Memory B cell (primary cell): ENCODE measurements around the gene BBS9.

Experiments used
- ATAC-seq: fragments of 150-1000 bp; cut with Tn5 transposase; 2 replicates; pipeline ENCODE4 v1.10.0; 2021; ENCODE audit warnings: low read depth, mild to moderate bottlenecking, moderate library complexity
- DNase-seq, 2 donors: peaks; one replicate each; pipeline ENCODE4 v3.0.0; 2022; ENCODE audit warnings: low spot score in 2 of 2
- H3K27ac Mint-ChIP-seq: one replicate; pipeline ENCODE4 v1.8.0; 2022; ENCODE audit warnings: mild to moderate bottlenecking, moderate library complexity, mixed read lengths
- H3K27me3 Mint-ChIP-seq: one replicate; pipeline ENCODE4 v1.8.0; 2022; ENCODE audit warnings: mixed read lengths
- H3K36me3 Mint-ChIP-seq: one replicate; pipeline ENCODE4 v1.8.0; 2022; ENCODE audit warnings: mild to moderate bottlenecking, mixed read lengths
- H3K4me1 Mint-ChIP-seq: one replicate; pipeline ENCODE4 v1.8.0; 2022; ENCODE audit warnings: mixed read lengths
- H3K4me3 Mint-ChIP-seq: one replicate; pipeline ENCODE4 v1.8.0; 2022; ENCODE audit warnings: mild to moderate bottlenecking, moderate library complexity, mixed read lengths
- H3K9me3 Mint-ChIP-seq: one replicate; pipeline ENCODE4 v1.8.0; 2022; ENCODE audit warnings: mixed read lengths

Gene BBS9

GRCh38 chr7:33143996-33144718, 14.8 kb downstream of the BBS9 start:
- Mint-ChIP-seq H3K4me1 (peaks cover 4% of the 10 kb centered on the region), H3K9me3 (peaks cover 3% of the 10 kb centered on the region), H3K4me3 (no peak overlapping the region), H3K27me3 (no peaks in the 10 kb centered on the region), H3K27ac (no peak overlapping the region), H3K36me3 (peaks cover 13% of the 10 kb centered on the region)
- ATAC-seq (no peak), DNase-seq (no peak)

- Mint-ChIP-seq H3K4me3 (no peak overlapping the region), H3K4me1 (peaks cover 4% of the 10 kb centered on the region), H3K27me3 (no peaks in the 10 kb centered on the region), H3K9me3 (peaks cover 3% of the 10 kb centered on the region), H3K27ac (no peak overlapping the region), H3K36me3 (peaks cover 13% of the 10 kb centered on the region)
- ATAC-seq = no peak
- DNase-seq = no peak
These were observed 15.8 kb downstream of the BBS9 start for GRCh38 chr7:33145156-33145555.

DNA sequence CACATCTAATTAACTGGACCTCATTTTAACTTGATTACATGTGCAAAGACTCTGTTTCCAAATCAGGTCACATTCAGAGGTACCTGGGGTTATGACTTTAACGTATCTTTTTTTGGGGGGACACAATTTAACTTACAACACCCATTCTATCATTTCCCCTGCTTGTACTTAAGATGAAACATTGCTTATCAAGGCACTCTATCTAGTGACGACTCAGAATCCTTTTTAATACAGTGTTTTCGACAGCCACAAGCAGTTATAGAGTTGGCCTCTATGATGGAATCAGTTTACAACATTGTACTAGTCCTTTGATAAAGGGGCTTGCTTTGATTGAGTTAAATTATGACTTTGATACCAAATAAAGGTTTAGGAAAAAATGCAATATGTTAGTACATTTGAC, 22.7 kb downstream of the BBS9 start:
- Mint-ChIP-seq H3K9me3 (no peaks in the 10 kb centered on the region), H3K36me3 (peaks cover 13% of the 10 kb centered on the region), H3K27ac (no peak overlapping the region), H3K27me3 (no peaks in the 10 kb centered on the region), H3K4me1 (no peaks in the 10 kb centered on the region), H3K4me3 (no peak overlapping the region)
- DNase-seq (no peak), ATAC-seq (no peak)

- H3K27me3 Mint-ChIP-seq = no peaks in the 10 kb centered on the region
- H3K36me3 Mint-ChIP-seq = peaks cover 15% of the 10 kb centered on the region
- no peak for ATAC-seq
- DNase-seq = no peak
- no peaks in the 10 kb centered on the region for H3K9me3 Mint-ChIP-seq
- H3K27ac Mint-ChIP-seq = no peak overlapping the region
- no peak overlapping the region for H3K4me3 Mint-ChIP-seq
- H3K4me1 Mint-ChIP-seq = no peaks in the 10 kb centered on the region
These were observed 26.4 kb downstream of the BBS9 start for GRCh38 chr7:33155811-33156210.

- H3K27ac Mint-ChIP-seq = no peak overlapping the region
- ATAC-seq = no peak
- H3K4me3 Mint-ChIP-seq = no peak overlapping the region
- H3K27me3 Mint-ChIP-seq = no peaks in the 10 kb centered on the region
- no peaks in the 10 kb centered on the region for H3K4me1 Mint-ChIP-seq
- peaks cover 18% of the 10 kb centered on the region for H3K36me3 Mint-ChIP-seq
- H3K9me3 Mint-ChIP-seq = no peaks in the 10 kb centered on the region
- DNase-seq = no peak
These were observed 27.1 kb downstream of the BBS9 start for GRCh38 chr7:33156441-33156840.

DNA sequence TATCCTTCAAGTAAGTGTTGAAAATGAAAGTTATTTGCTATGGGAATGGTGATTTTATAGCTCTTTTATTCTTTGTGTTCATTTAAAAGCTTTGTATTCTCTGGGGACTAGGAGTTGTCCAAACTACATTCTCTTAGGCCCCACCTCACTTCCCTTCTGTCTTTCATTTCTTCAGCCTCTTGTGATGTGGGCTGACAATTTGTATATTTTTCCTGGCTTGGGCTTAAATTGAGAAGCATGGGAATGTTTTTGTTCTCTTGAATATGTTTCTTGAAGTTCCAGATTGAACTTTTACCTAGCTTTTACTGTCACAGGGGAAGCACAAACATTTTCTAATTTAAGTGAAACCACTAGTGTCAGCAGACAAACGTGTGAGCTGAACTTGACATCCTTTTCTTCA, 27.9 kb downstream of the BBS9 start:
- Mint-ChIP-seq H3K36me3 (peaks cover 23% of the 10 kb centered on the region), H3K27ac (no peak overlapping the region)
- ATAC-seq = no peak

GRCh38 chr7:33157781-33158180, 28.4 kb downstream of the BBS9 start:
- Mint-ChIP-seq H3K4me1 (no peaks in the 10 kb centered on the region), H3K4me3 (no peak overlapping the region), H3K36me3 (peaks cover 28% of the 10 kb centered on the region), H3K9me3 (no peaks in the 10 kb centered on the region), H3K27me3 (no peaks in the 10 kb centered on the region), H3K27ac (no peak overlapping the region)
- DNase-seq (no peak), ATAC-seq (no peak)

More for the DNA sequence above, 27.9 kb downstream of the BBS9 start:
- no peak overlapping the region for H3K4me3 Mint-ChIP-seq
- no peaks in the 10 kb centered on the region for H3K4me1 Mint-ChIP-seq
- no peaks in the 10 kb centered on the region for H3K9me3 Mint-ChIP-seq
- no peaks in the 10 kb centered on the region for H3K27me3 Mint-ChIP-seq
- no peak for DNase-seq

DNA sequence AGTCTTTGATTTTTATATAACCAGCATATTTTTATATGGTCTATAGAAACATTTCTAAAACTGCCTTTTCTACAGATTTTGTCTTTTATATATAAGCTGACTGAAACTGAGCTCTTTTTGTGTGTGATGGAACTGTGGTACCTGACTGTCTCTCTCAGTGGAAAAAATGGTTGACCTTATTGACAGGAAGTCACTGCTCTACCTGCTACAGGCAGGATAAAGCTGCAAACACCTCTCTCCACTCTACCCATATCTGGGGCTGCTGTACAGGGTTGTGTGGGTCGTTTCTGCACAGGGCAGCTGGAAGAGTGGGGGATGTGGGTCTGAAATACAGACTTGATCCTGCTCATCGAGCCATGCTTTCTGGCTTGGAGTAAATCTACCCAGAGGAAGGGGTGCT, 48.5 kb downstream of the BBS9 start:
- DNase-seq (no peak), ATAC-seq (no peak)

GRCh38 chr7:33179519-33179918, 50.2 kb downstream of the BBS9 start:
- Mint-ChIP-seq H3K27me3 (no peaks in the 10 kb centered on the region), H3K4me1 (no peaks in the 10 kb centered on the region), H3K4me3 (no peak overlapping the region), H3K27ac (no peak overlapping the region), H3K36me3 (peaks cover 13% of the 10 kb centered on the region), H3K9me3 (peaks cover 2% of the 10 kb centered on the region)
- ATAC-seq (no peak), DNase-seq (no peak)

More for the DNA sequence above, 48.5 kb downstream of the BBS9 start:
- no peaks in the 10 kb centered on the region for H3K27me3 Mint-ChIP-seq
- H3K9me3 Mint-ChIP-seq = peaks cover 2% of the 10 kb centered on the region
- H3K4me1 Mint-ChIP-seq = no peaks in the 10 kb centered on the region
- peaks cover 15% of the 10 kb centered on the region for H3K36me3 Mint-ChIP-seq
- no peak overlapping the region for H3K27ac Mint-ChIP-seq
- H3K4me3 Mint-ChIP-seq = no peak overlapping the region

- no peaks in the 10 kb centered on the region for H3K27me3 Mint-ChIP-seq
- ATAC-seq = no peak
- no peak overlapping the region for H3K4me3 Mint-ChIP-seq
- H3K36me3 Mint-ChIP-seq = peaks cover 14% of the 10 kb centered on the region
- H3K4me1 Mint-ChIP-seq = no peaks in the 10 kb centered on the region
- no peak for DNase-seq
- no peak overlapping the region for H3K27ac Mint-ChIP-seq
- peaks cover 2% of the 10 kb centered on the region for H3K9me3 Mint-ChIP-seq
These were observed 54.1 kb downstream of the BBS9 start for GRCh38 chr7:33183504-33183903.

DNA sequence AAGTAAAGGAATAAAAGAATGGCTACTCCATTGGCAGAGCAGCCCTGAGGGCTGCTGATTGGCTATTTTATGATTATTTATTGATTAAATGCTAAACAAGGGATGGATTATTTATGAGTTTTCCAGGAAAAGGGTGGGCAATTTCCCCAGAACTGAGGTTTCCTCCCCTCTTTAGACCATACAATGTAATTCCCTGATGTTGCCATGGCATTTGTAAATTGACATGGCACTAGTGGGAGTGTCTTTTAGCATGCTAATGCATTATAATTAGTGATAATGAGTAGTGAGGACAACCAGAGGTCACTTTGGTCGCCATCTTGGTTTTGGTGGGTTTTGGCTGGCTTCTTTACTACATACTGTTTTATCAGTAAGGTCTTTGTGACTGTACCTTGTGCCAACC, 55.5 kb downstream of the BBS9 start:
- Mint-ChIP-seq H3K9me3 (peaks cover 2% of the 10 kb centered on the region), H3K4me1 (no peaks in the 10 kb centered on the region), H3K4me3 (no peak overlapping the region), H3K36me3 (peaks cover 9% of the 10 kb centered on the region), H3K27me3 (no peaks in the 10 kb centered on the region), H3K27ac (no peak overlapping the region)
- no peak for DNase-seq
- ATAC-seq = no peak

- ATAC-seq = peak; percentile 41
- DNase-seq = peak in 1 of 2 donors; percentile 19
- peaks cover 6% of the 10 kb centered on the region for H3K36me3 Mint-ChIP-seq
These were observed 56.4 kb downstream of the BBS9 start for GRCh38 chr7:33185786-33186185.

DNA sequence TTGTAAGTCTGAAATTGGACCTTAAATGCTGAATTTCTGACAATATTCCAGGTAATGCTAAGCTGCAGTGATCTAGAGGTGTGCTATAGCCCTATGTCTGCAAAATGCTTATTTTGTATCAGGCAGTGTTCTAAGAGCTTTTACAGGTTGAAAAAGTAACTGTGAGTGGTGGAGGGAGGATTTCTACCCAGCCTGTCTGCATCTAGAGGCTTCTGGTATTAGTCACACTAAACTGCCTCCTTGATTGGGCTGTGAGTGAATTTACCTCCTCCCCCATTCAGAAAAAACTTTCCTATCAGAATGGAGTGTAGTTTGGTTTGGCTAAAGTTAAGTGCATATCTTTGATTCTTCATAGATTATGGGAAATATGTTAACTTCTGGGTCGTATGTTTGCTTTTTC, 56.8 kb downstream of the BBS9 start:
- Mint-ChIP-seq H3K27me3 (no peaks in the 10 kb centered on the region), H3K9me3 (no peaks in the 10 kb centered on the region), H3K27ac (no peak overlapping the region), H3K4me1 (peaks cover 10% of the 10 kb centered on the region), H3K4me3 (no peak overlapping the region), H3K36me3 (peaks cover 6% of the 10 kb centered on the region)
- no peak for DNase-seq
- no peak for ATAC-seq

More at GRCh38 chr7:33185786-33186185, 56.4 kb downstream of the BBS9 start:
- Mint-ChIP-seq H3K4me1 (peaks cover 6% of the 10 kb centered on the region), H3K9me3 (no peaks in the 10 kb centered on the region), H3K27ac (no peak overlapping the region), H3K4me3 (no peak overlapping the region), H3K27me3 (no peaks in the 10 kb centered on the region)

GRCh38 chr7:33190688-33191304, 61.4 kb downstream of the BBS9 start:
- Mint-ChIP-seq H3K27ac (peak overlapping the region; percentile 49), H3K27me3 (no peaks in the 10 kb centered on the region), H3K9me3 (no peaks in the 10 kb centered on the region), H3K4me3 (peak overlapping the region; percentile 56), H3K36me3 (peaks cover 15% of the 10 kb centered on the region), H3K4me1 (peaks cover 32% of the 10 kb centered on the region)
- ATAC-seq = no peak
- DNase-seq = no peak

- H3K4me3 Mint-ChIP-seq = peak overlapping the region; percentile 56
- H3K4me1 Mint-ChIP-seq = peaks cover 32% of the 10 kb centered on the region
- no peaks in the 10 kb centered on the region for H3K9me3 Mint-ChIP-seq
- H3K36me3 Mint-ChIP-seq = peaks cover 15% of the 10 kb centered on the region
- ATAC-seq (peak; percentile 79), DNase-seq (no peak)
- no peaks in the 10 kb centered on the region for H3K27me3 Mint-ChIP-seq
- peak overlapping the region; percentile 49 for H3K27ac Mint-ChIP-seq
These were observed 62.0 kb downstream of the BBS9 start for GRCh38 chr7:33191340-33191739.
